GM19395 (cell line): Measurements from ENCODE around the gene CFAP100.

Experiments used
- ATAC-seq: cut with Tn5 transposase; IDR thresholded peaks from one replicate; pipeline ENCODE4 v1.9.1; 2021; ENCODE audit warnings: mild to moderate bottlenecking, moderate library complexity; ENCODE audit not compliant: unreplicated experiment

Gene CFAP100

DNA sequence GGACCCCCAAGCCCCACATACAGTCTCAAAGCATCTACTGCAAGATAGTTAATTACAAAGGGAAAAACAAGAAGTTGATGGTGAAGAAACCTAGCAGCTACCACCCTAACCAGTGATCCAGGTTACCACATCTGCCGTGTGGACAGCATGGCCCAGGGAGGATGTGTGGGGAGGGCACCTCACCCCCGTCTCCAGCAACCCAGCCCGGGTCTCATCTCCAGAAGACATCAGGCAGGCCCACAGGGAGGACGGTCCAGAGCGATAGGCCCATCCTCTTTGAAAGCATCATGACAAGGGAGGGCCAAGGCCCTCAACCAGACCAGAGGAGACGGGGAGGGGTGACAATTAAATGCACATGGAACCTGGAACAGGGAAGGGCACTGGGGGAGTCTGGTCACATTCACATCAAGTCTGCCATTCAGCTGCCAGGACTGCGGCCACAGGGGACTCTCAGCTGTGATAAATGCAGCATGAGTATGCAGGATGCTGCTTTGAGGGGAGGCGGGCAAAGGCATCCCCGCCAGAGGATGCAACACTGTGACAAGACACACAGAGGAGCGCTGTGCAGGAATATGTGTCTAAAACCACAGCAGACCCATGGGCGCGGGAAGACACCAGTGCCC lies 62.2 kb downstream of the CFAP100 start:
- no peak for ATAC-seq

DNA sequence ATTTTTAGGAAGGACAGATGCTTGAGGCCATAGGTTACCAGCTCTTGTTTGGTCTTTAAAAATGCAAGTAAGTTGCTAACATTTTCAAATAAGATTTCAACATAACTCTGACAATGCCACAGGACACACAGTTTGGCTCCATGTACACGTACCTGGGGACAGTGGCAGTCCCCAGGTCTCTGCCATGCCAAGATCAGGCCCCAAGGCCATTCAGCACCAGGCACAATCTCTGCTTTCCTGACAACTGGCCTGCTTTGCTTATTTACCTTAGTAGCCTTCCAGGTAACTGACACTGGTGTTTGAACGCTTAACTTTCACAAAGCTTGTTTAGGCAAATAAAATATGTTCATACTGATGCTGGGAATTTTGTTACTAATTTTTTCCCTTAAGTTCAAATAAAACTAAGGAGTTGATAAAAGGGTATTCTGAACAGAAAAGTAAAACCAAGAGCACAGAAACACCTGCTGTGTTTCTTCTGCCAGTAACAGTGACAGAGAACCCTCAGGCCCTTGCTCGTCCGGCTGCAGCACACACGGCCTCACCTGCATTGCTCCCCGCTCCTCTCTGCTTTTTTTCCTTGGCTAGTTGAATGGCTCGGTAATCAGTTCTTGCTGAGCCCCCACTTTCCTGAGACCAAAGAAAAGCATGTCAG lies 64.5 kb downstream of the CFAP100 start:
- ATAC-seq, result no peak

DNA sequence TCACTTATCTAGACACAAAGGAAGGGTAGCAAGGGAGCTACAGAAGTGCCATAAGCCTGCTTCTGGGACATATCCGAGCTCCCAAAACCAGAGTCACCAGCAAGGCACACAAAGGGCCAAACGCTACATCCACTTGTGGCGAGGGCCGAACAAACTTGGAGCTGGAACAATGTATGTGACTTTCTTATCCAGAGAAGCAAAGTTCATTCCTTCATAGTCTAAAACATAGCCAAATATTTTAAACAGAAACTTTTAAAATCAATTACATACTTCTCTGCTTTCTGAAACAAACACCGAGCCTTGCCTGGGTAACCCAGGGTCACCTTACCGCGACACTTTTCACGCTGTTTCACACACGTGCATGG lies 65.0 kb downstream of the CFAP100 start:
- ATAC-seq, result no peak

DNA sequence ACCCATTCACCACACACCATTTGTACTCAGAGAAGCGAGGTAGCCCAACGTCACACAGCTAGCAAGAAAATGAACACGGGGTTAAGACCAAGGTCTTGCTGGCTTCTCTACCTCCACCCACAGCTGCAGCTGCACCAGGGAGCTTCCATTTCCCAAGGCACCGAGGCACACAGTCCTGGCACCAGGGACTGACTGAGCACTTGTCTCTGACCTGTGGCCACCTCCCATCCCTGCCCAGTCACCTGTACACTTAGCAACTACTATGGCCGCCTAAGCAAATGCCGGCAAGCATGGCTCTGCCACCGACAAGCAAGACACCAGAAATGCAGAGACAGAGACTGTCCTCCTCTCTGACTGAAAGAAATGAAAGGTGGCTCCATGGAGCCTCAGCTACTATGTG lies 65.7 kb downstream of the CFAP100 start:
- no peak for ATAC-seq

DNA sequence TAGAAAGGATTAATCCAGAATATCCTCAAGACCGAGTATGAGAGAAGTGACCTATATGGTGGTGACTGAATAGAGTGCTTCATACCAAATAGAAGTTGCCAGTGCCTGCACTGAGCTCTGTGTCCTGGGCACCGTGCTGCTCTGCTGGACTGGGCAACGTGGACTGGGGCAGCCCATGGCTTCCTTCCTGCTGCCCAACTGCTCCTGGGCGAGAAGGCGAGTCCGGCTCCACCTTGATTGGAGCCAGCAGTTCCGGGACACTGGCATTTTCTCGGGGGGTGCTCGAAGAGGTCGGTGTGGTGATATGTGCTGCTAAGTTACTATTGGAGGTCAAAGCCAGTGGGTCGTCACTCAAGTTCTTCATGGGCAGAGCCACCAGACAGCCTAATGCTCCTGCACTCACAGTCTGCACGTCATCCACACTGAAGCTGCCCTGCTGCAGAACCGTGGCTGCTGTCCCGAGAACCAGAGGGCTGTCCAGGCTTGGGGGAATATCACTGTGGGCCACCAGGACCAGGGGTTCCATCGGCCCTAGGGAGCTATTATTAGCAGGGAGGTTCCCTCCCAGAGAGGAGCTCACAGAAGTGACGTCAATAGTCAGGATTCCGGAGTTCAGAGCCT lies 66.9 kb downstream of the CFAP100 start:
- no peak for ATAC-seq

DNA sequence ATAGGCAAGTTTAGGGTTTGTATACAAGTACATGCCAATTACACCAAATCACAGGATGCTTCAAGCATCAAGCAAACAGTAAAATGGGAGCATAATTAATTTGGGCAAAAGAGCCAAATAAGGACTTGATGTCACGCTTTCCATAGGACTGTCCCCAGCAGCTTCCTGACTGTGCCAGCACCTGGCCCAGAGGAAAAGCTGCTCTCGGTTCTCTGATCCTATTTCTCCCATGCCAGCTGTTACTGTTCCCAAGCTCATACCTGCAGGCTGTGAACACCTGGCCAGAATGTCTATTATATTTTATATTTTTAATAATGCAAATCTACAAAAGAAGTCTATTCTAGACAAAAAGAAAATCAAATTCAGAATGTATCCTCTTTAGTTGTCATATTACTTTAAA lies 68.8 kb downstream of the CFAP100 start:
- ATAC-seq, result no peak

DNA sequence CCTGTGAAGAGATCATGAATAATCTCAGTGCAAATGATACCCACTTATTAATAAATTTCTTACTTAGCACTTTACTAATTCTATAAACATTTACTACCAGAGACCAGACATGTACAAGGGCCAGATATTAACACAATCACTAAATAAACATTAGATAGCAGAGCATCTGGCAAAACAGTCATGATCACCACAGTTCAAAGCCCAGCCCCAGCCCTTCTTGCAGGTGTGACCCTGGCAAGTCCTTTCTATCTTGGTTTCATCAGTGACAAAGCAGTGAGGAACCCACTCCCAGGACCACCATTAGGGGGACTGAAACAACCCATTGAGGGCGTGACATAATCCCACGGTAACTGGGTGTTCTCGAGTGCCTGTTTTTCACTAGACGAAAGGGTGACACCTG lies 69.4 kb downstream of the CFAP100 start:
- no peak for ATAC-seq

DNA sequence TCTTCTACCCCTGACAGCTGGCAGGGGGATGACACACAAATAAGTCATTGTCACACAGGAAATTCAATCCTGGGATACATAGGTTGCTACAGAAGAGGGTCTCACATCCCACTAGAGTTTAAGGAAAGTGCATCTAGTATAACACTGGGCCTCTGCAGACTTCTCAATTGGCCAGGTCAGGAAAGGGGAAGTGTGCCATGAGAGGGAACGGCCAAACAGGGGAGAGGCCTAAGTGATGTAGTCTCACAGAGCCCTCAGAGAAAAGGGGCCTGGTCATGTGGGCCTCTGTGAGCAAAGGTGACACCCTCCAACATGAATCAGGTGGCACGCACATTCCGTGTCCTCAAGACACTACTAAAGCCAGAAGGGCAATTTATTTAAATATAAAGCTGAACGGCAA lies 69.8 kb downstream of the CFAP100 start:
- no peak for ATAC-seq

DNA sequence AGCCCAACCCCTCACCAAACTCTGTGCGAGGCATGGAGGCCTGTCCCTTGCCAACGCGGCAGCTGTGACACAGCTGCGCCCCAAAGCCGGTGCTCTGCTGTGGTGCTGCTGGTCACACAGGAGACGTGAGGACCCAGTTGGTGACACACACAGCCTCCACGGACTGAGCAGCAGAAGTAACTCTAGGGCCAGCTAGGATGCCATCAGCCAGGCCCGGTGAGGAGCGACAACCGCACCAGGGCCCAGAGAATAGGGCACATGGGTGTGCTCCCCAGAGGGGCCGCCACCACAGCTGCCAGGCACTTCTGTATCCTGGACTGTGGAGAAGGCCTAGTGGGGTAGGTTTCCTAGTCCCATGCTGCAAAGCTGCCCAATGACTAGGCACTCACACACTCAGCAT lies 70.3 kb downstream of the CFAP100 start:
- ATAC-seq, result no peak

DNA sequence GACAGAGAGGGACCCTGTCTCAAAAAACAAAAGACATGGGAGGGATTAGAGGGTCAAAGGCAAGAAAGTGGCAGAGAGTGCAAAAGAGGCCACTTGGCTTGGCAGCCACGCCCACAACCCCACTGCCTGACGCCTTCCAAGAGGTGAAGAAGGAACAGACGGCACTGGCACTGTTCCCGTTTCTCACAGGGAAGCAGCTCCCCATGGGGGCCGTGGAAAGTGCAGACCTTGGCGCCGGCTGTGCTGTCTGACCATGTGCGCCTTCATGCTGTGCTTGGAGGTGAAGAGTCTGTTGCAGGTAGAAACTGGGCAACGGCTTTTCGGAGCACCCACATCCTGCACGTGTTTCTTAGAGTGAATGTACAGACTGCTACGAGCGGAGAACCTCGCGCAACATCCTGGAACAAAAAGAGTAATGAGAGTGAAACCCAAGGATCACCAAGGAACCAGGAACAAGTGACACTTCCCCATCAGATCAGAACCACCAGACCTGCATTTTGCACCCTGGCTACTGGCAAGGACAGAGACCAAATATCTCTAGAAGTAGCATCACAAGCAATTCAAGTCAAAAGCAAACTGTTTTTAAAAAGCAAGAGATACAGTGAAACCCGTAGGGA lies 71.3 kb downstream of the CFAP100 start:
- ATAC-seq, result no peak

DNA sequence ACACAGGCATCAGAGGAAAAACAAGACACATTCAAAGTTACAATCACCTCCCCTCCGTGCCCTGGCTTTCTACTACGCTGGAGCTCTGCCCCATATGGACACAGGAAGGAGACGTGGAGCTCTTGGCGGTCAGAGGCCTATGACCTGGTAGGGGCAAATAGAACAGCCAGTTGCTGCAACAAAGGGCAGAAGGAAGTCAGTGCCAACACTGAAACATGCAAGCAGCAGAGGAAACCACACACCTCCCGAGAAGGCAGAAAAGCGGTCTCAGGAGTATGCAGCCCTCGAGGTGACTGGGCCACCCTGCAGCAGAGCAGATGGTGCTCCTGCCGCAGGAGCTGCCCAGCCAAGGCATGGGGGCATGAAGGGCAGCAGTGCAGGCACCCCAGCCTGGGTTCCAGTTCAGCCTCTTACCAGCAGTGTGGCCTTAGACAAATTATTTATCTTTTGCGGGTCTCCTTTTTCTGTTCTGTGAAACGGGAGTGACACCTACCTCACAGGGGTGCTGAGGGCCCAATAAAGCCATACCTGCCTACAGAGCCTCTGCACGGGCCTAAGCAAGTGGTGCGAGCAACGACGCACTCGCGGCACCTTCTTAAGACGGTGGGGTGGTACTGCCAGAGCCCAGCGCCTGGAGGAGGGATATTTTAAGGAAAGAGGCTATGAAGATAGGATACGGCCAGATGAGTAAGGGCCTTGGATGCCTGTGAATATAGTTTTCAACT lies 72.3 kb downstream of the CFAP100 start:
- ATAC-seq, result no peak

DNA sequence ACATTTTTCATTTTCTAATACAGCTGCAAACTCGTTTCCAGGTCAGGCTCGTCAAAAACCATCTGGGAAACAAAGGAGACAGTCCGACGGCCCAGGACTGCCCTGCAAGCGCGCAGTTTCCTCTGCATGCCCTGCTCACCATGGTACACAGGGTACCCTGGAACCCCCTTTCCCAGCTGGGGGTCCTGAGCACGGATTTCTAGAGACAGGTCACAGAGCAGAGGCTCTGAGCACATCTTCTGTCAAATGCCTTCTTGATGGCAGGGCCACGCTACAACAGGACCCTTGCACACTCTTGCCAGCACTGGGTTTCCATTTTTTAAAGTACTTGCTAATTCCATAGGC lies 72.9 kb downstream of the CFAP100 start:
- no peak for ATAC-seq

DNA sequence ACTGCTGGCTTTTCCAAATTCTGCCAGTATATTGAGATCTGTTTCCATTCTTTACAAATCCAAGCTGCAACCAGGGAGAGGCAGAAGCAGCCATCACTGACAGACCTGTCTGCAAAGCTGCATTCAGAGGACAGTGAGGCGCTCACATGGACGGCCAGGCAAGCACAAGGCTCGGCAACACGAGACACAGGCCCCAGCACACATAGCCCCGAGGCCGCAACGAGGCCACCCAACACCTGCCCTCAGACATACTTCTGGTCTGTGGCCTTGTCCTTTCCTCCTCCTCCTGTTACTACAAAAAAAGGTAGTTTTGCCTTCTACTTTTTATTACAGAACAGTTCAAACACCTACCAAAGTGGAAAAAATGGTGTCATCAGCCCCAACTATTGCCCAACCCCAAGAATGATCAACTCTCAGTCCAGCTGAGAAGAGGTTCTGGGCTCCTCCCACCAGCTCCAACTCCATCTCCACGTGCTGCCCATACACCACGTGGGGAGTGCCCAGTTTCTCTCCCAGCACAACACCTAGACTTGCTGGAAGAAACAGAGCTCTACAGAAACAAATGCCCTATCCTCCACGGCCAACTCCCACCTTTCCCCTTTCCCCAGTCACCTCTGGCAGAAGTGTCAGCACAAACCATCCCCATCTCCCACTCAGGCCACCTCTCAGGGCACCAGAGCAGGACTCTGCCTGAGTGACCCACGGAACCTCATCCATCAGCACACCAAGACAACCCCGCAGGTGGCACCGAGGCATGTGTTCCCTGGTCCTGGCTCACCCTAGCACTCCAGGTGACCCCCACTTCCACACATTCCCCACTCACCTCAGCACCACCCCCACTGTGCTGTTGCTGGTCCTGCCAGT lies 73.6 kb downstream of the CFAP100 start:
- no peak for ATAC-seq

DNA sequence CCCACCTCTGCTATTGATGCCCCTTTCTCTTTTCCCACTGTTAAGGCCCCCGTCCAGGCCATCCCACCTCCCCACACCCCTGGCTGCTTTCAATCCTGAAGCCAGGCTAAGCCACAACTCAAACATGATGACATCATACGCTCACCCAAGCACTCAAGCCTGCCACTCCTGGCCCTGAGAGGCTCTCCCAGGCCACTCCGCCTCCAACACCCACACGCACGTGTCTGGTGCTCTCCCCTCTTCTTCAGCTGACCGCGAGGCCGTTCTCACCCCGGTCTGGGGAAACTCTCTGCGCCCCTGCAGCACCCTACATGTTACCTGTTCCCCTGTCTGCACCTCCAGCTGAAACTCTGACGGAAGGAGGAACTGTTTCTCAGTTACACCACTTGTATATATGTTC lies 74.8 kb downstream of the CFAP100 start:
- no peak for ATAC-seq

DNA sequence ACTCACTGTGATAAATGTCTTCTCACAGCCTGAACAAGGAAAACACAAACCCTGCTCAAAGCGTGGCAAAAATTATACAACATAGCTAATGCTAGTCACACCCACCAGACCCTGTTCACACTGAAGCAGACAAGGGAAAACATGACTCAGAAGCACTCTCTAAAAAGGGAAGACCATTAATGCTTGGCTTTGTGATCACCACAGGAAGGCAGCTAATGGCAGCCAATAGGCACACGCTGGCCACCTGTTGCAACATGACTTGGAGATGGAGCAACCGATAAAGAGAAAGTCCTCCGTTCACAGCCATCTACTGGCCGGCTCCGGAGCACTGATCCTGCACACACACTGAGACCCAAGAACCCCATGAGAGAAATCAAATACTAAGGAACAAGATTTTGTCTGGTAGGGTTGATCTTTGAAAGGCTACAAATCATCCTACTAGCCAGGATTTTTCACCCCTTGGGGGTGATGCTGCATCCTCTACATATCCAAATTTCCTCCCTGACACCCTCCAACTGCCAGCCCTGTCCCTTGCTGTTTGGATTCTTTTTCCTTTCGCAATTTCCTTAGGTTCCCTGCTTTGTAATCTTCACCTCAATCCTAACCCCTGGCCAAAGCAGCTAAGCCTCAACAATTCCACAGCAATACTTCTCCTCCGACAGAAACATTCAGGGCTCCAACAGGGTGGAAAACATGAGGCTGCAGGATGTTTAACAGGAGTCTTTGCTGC lies 77.7 kb downstream of the CFAP100 start:
- no peak for ATAC-seq

DNA sequence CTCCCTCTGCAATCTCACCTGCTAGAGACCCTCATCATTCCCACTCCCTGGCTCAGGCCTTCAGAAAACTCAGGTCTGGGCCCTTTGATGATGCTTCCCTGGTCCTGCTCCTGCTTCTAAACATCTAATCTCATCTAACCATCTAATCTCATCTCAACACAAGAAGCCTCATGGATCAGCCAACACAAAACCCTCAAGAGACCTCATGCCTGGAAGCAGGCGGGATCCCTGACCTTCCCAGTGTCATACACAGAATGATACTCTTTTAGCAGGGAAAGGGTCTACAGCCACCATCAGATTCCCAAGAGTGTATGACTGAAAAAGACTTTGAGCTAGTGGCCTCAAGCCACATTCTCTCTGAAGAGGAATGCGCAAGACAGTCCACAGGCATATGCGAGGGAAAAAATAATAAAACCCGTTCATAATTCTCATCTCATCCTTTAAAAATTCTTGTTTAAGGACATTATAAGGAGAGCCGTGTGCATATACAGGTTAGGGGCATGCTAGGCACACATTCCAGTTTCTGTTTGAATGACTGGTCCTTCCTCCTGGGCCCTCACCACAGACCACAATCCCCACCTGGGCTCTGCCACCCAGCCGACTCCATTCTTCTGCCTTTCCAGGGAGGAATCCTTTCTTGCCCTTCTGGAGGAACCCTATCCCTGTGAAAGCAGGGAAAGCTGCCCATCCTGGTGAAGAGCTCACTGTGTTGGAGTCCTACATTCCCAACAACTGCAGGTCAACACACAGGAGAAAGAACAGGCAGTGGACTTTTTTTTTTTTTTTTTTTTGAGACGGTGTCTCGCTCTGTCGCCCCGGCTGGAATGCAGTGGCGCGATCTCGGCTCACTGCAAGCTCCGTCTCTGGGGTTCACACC lies 78.8 kb downstream of the CFAP100 start:
- ATAC-seq, result no peak

DNA sequence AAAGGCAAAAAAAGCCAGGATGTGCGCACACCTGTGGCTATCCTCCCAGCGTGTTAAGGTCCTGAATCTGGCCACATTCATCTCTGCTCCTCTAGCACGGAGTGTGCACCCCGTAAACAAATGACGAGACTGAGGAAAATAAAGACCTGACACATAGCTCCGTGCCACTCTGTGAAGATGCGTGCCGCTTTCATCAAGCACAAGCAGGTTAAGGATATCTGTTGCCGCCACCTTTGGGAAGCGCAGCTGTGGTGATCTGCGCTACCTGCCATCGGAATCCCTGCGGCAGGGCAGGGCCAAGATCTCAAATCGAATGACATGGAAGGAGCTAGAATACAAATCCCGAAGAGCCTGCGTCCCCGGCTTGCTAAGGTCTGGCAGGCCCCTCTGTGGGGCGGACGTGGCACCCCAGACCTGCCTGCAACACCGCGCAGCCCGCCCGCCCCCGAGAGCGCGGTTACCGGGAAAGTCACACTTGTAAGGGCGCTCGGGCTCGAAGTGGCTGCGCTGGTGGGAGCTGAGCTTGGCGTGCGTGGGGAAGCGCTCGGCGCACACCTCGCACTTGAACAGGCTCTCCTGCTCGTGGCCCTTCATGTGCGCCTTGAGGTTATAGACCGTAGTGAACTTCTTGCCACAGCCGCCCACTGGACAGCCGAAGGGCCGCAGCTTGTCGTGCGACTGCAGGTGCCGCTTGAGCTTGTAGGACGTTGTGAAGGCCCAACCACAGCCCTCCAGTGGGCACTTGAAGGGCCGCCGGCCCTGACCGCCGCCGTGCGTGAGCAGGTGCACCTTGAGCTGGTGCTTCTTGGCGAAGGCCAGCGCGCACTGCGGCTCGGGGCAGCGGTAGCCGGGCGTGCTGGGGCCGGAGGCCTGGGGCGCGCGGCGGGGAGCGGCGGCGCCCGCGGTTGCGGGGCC lies 80.0 kb downstream of the CFAP100 start:
- peak; percentile 34 for ATAC-seq
